ENCODE measurements around the gene RNF207.

GRCh38 chr1:6165027-6165426 lies 40.9 kb upstream of the RNF207 start:
- TF ChIP-seq, protein P1, sequence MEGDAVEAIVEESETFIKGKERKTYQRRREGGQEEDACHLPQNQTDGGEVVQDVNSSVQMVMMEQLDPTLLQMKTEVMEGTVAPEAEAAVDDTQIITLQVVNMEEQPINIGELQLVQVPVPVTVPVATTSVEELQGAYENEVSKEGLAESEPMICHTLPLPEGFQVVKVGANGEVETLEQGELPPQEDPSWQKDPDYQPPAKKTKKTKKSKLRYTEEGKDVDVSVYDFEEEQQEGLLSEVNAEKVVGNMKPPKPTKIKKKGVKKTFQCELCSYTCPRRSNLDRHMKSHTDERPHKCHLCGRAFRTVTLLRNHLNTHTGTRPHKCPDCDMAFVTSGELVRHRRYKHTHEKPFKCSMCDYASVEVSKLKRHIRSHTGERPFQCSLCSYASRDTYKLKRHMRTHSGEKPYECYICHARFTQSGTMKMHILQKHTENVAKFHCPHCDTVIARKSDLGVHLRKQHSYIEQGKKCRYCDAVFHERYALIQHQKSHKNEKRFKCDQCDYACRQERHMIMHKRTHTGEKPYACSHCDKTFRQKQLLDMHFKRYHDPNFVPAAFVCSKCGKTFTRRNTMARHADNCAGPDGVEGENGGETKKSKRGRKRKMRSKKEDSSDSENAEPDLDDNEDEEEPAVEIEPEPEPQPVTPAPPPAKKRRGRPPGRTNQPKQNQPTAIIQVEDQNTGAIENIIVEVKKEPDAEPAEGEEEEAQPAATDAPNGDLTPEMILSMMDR (conservative IDR thresholded peaks at IDR 0.05): no peak
- TF ChIP-seq EZH2 (IDR thresholded peaks at IDR 0.05; ENCODE audit: low read depth): no peak

Data from PC-9 (cell line).